ENCODE results near the gene TNFRSF12A. TPM values are rescaled to one million over a fixed set of nuclear protein-coding genes. Genes with fewer than 3 reads are reported as not detected.

Gene TNFRSF12A
- total RNA-seq, 2 donors from 2014 or later, result 11.6 to 27.3 TPM

DNA sequence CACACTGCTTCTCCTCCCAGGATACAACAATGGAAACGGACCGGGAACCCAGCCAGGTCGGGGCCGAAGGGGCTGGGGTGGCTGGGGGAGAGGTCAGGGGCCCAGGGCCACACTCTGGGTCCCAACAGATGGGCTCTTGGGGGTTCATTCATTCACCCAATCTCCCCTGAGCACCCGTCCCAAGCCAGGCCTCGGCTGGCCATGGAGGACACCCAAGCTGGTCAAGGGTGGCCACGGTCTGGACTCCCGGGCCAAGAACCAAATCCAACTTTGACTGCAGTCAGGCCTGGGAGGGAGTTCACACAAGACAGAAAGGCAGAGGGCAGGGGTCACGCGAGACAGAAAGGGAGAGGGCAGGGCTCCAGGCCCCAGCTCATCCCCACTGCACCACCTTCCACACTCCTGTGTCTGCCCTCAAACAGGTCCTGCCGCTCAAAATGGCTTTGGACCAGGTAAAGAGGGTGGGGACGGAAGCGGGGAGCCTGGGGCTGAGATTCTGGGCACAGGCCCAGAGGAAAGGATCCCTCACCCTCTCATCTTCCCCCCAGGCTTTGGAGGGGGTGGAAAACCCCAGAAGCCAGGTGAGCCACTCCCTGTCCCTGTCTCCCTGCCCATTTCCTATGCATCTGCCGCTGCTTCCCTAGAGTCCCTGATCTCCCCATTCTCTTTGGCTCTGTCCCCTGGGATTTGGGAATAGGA, 27.6 kb upstream of the TNFRSF12A start:
- no peak overlapping the region for H3K27ac ChIP-seq
- no peak overlapping the region for H3K9ac ChIP-seq (ENCODE audit: low read depth in 2 of 2, low read length in 2 of 2)
- no peaks in the 10 kb centered on the region for H3K36me3 ChIP-seq
- intact Hi-C loops (cut with DNase I), result no loop called here
- H3K4me3 ChIP-seq, result no peak overlapping the region
- H3K4me1 ChIP-seq, result no peaks in the 10 kb centered on the region
- TF ChIP-seq, protein P1, sequence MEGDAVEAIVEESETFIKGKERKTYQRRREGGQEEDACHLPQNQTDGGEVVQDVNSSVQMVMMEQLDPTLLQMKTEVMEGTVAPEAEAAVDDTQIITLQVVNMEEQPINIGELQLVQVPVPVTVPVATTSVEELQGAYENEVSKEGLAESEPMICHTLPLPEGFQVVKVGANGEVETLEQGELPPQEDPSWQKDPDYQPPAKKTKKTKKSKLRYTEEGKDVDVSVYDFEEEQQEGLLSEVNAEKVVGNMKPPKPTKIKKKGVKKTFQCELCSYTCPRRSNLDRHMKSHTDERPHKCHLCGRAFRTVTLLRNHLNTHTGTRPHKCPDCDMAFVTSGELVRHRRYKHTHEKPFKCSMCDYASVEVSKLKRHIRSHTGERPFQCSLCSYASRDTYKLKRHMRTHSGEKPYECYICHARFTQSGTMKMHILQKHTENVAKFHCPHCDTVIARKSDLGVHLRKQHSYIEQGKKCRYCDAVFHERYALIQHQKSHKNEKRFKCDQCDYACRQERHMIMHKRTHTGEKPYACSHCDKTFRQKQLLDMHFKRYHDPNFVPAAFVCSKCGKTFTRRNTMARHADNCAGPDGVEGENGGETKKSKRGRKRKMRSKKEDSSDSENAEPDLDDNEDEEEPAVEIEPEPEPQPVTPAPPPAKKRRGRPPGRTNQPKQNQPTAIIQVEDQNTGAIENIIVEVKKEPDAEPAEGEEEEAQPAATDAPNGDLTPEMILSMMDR (IDR thresholded peaks at IDR 0.05), result no peak
- DNase-seq, result no peak
- H3K27me3 ChIP-seq, result no peaks in the 10 kb centered on the region
- H3K9me3 ChIP-seq, result no peaks in the 10 kb centered on the region

DNA sequence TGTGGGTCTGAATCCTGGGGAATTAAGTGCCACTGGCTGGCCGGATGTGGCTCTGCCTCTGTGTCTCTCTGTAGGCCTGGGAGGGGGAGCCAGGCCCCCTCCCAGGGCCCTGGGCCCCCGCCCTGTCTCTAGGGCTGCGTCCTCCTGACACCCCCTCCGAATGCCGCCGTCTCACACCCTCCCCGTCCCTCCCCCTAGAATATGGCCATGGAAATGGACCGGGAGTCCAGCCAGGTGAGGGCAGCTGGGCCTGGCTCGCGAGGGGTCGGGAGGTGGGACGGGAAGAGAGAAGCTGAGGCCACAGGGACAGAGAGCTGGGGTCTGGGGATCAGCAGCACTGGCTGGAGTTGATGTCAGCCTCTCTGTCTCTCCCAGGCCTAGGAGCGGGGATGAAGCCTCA, 23.9 kb upstream of the TNFRSF12A start:
- intact Hi-C loops (cut with DNase I), result no loop called here
- no peak overlapping the region for H3K9ac ChIP-seq (ENCODE audit: low read depth in 2 of 2, low read length in 2 of 2)
- no peak overlapping the region for H3K4me3 ChIP-seq
- DNase-seq, result no peak
- H3K27ac ChIP-seq, result no peak overlapping the region
- no peaks in the 10 kb centered on the region for H3K36me3 ChIP-seq
- H3K4me1 ChIP-seq, result no peaks in the 10 kb centered on the region
- no peaks in the 10 kb centered on the region for H3K9me3 ChIP-seq
- no peaks in the 10 kb centered on the region for H3K27me3 ChIP-seq
- TF ChIP-seq, protein P1 (IDR thresholded peaks at IDR 0.05), result no peak

DNA sequence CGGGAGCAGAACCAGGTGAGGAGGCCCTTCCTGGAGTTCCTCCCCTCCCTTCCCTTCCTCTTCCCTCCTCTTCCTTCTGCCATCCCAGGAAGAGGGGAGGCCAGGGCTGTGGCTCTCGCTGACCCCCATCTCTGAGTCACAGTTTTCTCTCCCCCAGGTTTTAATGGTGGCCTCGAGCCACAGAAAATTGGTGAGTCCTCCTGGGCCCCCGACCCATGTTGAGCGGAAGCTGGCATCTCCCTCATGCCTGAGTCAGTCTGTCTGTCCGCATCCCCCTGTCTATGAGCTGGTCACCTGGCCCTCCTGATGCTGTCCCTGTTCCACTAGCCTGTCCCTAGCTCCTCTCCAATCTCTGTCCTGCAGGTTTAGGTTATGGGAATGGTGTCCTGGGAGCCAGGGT, 20.2 kb upstream of the TNFRSF12A start:
- TF ChIP-seq, protein P1 (IDR thresholded peaks at IDR 0.05), result no peak
- Histone ChIP-seq H3K36me3 (no peaks in the 10 kb centered on the region), H3K9me3 (no peaks in the 10 kb centered on the region), H3K9ac (ENCODE audit: low read depth in 2 of 2, low read length in 2 of 2) (no peak overlapping the region), H3K4me3 (no peak overlapping the region), H3K4me1 (no peaks in the 10 kb centered on the region), H3K27me3 (no peaks in the 10 kb centered on the region), H3K27ac (no peak overlapping the region)
- no peak for DNase-seq
- intact Hi-C loops (cut with DNase I), result no loop called here

DNA sequence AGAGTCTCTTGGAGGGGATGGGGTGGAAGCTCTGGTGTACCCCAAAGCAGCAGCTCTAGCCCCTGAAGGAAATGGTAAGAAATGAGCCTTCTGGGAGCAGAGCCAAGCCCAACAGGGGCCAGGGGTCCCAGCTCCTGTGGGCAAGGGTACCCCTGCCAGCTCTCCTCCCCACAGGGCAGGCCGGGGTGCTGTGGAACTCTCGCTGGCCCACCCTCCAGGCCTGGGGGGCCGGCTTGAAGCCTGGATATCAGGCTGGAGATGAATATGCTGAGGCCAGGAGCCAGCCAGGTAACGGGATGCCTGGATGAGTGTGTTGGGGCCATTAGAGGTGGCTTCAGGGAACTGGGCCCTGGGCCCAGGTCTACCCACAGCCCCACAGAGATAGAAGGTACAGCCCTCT, 19.6 kb upstream of the TNFRSF12A start:
- no peaks in the 10 kb centered on the region for H3K36me3 ChIP-seq
- DNase-seq, result no peak
- TF ChIP-seq, protein P1 (IDR thresholded peaks at IDR 0.05), result no peak
- intact Hi-C loops (cut with DNase I), result no loop called here
- no peaks in the 10 kb centered on the region for H3K9me3 ChIP-seq
- H3K27me3 ChIP-seq, result no peaks in the 10 kb centered on the region
- H3K9ac ChIP-seq (ENCODE audit: low read depth in 2 of 2, low read length in 2 of 2), result no peak overlapping the region
- no peaks in the 10 kb centered on the region for H3K4me1 ChIP-seq
- no peak overlapping the region for H3K27ac ChIP-seq
- H3K4me3 ChIP-seq, result no peak overlapping the region

DNA sequence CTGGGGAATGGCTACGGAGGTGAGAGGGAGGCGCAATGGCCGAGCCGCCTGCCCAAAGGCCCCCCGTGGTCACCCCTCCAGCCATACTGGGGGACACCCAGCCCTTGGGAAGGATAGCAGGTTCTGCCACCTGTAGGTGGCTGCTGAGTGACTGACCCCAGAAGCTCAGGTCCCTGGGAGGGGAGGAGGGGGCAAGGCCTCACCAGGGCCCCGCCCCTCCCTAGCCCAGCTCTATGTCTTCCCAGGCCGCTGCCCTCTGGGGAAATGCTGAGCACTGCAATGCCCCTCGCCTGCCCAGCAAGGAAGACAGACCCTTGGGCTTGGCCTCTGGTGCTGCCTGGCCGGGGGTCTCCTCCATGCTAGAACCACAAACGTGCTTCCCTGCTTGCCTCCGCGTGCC, 18.9 kb upstream of the TNFRSF12A start:
- Histone ChIP-seq H3K27me3 (no peaks in the 10 kb centered on the region), H3K9ac (ENCODE audit: low read depth in 2 of 2, low read length in 2 of 2) (no peak overlapping the region)
- DNase-seq, result no peak

More for the DNA sequence above, 18.9 kb upstream of the TNFRSF12A start:
- H3K4me3 ChIP-seq, result no peak overlapping the region
- intact Hi-C loops (cut with DNase I), result no loop called here
- H3K36me3 ChIP-seq, result no peaks in the 10 kb centered on the region
- H3K4me1 ChIP-seq, result no peaks in the 10 kb centered on the region
- H3K27ac ChIP-seq, result no peak overlapping the region
- TF ChIP-seq, protein P1 (IDR thresholded peaks at IDR 0.05), result no peak
- no peaks in the 10 kb centered on the region for H3K9me3 ChIP-seq

Data from colonic mucosa (tissue), 4 donors.